Measurements from ENCODE around the gene TSPYL4.

Gene TSPYL4

GRCh38 chr6:116221911-116222310 lies 32.0 kb downstream of the TSPYL4 start:
- DNase-seq (ENCODE audit: low spot score), result no peak

- no peak for DNase-seq (ENCODE audit: low spot score)
Observed at GRCh38 chr6:116221067-116221466, 32.8 kb downstream of the TSPYL4 start.

- DNase-seq (ENCODE audit: low spot score), result no peak
Observed at GRCh38 chr6:116218866-116219265, 35.0 kb downstream of the TSPYL4 start.

- DNase-seq (ENCODE audit: low spot score), result peak; percentile 42
Observed at GRCh38 chr6:116218172-116218633, 35.7 kb downstream of the TSPYL4 start.

- peak; percentile 86 for DNase-seq (ENCODE audit: low spot score)
Observed at GRCh38 chr6:116217069-116217468, 36.8 kb downstream of the TSPYL4 start.

GRCh38 chr6:116215414-116215813 lies 38.5 kb downstream of the TSPYL4 start:
- DNase-seq (ENCODE audit: low spot score), result no peak

- DNase-seq (ENCODE audit: low spot score), result no peak
Observed at GRCh38 chr6:116214681-116215080, 39.2 kb downstream of the TSPYL4 start.

GRCh38 chr6:116210750-116211425 lies 43.0 kb downstream of the TSPYL4 start:
- no peak for DNase-seq (ENCODE audit: low spot score)

GRCh38 chr6:116210316-116210715 lies 43.6 kb downstream of the TSPYL4 start:
- no peak for DNase-seq (ENCODE audit: low spot score)

- no peak for DNase-seq (ENCODE audit: low spot score)
Observed at GRCh38 chr6:116208056-116208785, 45.7 kb downstream of the TSPYL4 start.

GRCh38 chr6:116206231-116206903 lies 47.5 kb downstream of the TSPYL4 start:
- no peak for DNase-seq (ENCODE audit: low spot score)

- no peak for DNase-seq (ENCODE audit: low spot score)
Observed at GRCh38 chr6:116205281-116205680, 48.6 kb downstream of the TSPYL4 start.

- DNase-seq (ENCODE audit: low spot score), result no peak
Observed at GRCh38 chr6:116201538-116201937, 52.3 kb downstream of the TSPYL4 start.

- no peak for DNase-seq (ENCODE audit: low spot score)
Observed at GRCh38 chr6:116200619-116201249, 53.1 kb downstream of the TSPYL4 start.
